ENCODE measurements around the gene LRPPRC. TPM values are rescaled to one million over a fixed set of nuclear protein-coding genes. Genes with fewer than 3 reads are reported as not detected.

The LRPPRC gene
- polyA plus RNA-seq, 4 donors, result 100 to 122 (median 113) TPM

DNA sequence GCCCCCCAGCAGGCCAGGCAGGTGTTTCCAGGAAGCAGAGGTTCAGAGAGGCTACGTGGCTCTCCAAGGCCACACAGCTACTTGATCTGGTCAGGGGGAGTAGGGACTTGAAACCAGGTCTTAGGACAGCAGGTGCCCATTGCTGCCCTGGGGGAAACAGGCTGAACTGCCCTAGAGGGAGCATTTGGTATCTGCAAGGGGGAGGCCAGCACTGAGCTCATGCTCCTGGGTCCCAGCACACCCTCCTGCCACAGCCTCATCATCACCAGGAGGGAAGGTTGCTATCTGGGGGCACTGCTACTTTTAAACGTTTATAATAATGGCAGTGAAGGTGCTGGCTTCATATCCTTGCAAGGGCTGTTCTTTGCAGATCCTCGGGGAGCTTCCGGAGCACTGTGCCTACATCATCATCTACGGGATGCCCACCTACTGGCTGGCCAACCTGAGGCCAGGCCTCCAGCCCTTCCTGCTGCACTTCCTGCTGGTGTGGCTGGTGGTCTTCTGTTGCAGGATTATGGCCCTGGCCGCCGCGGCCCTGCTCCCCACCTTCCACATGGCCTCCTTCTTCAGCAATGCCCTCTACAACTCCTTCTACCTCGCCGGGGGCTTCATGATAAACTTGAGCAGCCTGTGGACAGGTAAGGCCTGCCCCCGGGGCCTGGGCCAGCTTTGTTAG, 120.9 kb downstream of the LRPPRC start:
- DNase-seq (ENCODE audit: low read depth in 4 of 4, low spot score in 2 of 4), result no peak

DNA sequence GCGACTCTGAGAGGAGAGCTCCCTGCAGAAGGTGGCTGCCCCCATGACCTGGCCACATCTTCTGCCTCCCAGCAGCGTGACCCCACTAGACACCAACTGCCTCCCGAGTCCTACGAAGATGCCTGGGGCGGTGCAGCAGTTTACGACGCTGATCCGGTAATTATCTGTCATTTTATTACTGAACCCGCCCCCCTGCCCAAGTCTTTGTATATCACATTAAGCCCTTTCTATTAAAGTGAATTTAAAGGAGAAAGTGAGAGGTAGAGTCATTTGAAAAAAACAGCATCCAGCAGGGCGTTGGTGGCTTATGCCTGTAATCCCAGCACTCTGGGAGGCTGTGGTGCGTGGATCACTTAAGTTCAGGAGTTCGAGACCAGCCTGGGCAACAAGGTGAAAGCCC, 123.6 kb downstream of the LRPPRC start:
- DNase-seq (ENCODE audit: low read depth in 4 of 4, low spot score in 2 of 4), result no peak

DNA sequence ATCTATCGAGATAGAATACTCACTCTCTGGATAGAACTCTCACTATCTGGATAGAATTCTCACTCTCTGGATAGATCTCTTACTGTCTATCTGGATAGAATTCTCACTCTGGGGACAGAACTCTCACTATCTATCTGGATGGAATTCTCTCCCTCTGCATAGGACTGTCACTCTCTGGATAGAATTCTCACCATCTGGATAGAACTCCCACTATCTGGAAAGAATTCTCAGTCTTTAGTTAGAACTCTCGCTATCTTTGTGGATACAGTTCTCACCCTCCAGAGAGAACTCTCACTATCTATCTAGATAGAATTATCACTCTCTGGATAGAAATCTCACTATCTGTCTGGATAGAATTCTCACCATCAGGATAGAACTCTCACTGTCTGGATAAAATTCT, 140.5 kb downstream of the LRPPRC start:
- DNase-seq (ENCODE audit: low read depth in 4 of 4, low spot score in 2 of 4), result no peak

GRCh38 chr2:43854671-43855070, 141.1 kb downstream of the LRPPRC start:
- DNase-seq (ENCODE audit: low read depth in 4 of 4, low spot score in 2 of 4), result no peak

GRCh38 chr2:43853141-43854081, 142.4 kb downstream of the LRPPRC start:
- no peak for DNase-seq (ENCODE audit: low read depth in 4 of 4, low spot score in 2 of 4)

DNA sequence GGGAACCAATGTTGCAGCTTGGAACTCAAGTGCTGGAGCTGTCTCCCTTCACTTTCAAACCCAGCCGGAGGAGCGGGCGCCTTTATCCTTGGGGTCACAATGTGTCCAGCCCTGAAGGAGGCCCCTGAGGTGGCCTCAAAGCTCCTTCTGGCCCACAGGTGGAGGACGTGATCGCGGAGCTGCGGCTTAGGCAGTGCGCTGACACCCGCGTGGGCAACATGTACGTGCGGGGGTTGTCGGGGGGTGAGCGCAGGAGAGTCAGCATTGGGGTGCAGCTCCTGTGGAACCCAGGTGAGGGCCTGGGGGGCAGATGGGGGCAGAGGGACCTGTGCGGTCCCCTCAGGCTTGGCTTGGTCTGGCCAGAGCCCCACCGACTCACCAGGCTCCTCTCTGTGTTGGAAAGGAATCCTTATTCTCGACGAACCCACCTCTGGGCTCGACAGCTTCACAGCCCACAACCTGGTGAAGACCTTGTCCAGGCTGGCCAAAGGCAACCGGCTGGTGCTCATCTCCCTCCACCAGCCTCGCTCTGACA, 143.5 kb downstream of the LRPPRC start:
- DNase-seq (ENCODE audit: low read depth in 4 of 4, low spot score in 2 of 4), result no peak

DNA sequence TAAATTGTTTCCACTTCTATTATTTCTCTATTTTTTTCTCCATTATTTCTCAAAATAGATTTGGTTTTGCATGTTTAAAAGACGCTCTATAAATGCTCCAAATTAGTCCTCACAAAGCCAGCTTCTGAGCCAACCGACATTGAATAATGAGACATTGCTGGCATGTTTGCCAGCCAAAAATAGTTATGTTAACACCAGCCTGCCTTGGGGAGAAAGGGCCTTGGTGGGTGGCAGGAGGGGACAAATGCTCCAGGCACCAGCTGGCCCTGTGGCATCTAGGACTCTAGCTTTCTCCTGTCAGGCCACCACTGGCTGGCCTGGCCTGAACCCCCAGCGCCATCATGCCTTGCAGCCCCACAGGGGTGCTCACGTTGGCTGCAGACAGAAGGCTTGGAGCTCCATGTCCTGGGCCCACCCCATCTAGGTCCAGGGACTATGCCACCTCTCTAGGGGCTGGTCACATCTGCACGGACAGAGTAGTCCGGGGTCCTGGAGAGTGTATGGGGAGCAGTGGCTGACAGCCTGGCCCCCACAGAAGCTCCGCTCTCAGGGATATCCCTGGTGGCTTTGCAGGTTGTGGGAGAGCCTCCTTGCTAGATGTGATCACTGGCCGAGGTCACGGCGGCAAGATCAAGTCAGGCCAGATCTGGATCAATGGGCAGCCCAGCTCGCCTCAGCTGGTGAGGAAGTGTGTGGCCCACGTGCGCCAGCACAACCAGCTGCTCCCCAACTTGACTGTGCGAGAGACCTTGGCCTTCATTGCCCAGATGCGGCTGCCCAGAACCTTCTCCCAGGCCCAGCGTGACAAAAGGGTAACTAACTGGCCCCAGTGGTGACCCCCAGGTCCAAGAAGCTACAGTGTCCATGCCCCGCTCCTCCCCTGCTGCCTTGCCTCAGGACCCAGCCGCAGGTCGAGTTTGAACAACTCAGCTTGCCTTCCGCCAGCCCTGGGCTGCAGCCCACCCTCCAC, 144.5 kb downstream of the LRPPRC start:
- DNase-seq (ENCODE audit: low read depth in 4 of 4, low spot score in 2 of 4), result no peak

- DNase-seq (ENCODE audit: low read depth in 4 of 4, low spot score in 2 of 4), result peak in 1 of 4 donors; percentile 3
These were observed 147.6 kb downstream of the LRPPRC start for GRCh38 chr2:43848214-43848613.

GRCh38 chr2:43846140-43846793, 149.5 kb downstream of the LRPPRC start:
- no peak for DNase-seq (ENCODE audit: low read depth in 4 of 4, low spot score in 2 of 4)

- DNase-seq (ENCODE audit: low read depth in 4 of 4, low spot score in 2 of 4), result no peak
These were observed 150.6 kb downstream of the LRPPRC start for GRCh38 chr2:43845181-43845580.

DNA sequence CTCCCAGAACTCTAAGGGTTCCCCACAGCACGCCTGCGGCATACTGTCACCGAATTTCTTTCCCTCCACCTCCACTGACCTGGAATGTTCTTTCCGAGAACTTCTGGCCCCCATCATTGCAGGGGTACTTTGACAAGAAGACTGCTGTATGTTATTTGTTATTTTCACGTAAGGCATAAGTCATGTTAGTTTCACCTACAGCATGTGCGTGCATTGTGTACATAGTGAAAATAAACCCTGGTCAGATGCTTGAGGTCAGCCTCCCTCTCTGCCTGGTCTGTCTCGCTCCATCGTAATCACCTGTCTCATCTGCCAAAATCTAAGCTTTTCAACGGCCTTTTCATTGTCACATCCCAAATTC, 152.9 kb downstream of the LRPPRC start:
- no peak for DNase-seq (ENCODE audit: low read depth in 4 of 4, low spot score in 2 of 4)

- DNase-seq (ENCODE audit: low read depth in 4 of 4, low spot score in 2 of 4), result no peak
These were observed 153.6 kb downstream of the LRPPRC start for GRCh38 chr2:43841949-43842865.

- no peak for DNase-seq (ENCODE audit: low read depth in 4 of 4, low spot score in 2 of 4)
These were observed 154.8 kb downstream of the LRPPRC start for GRCh38 chr2:43840965-43841364.

- no peak for DNase-seq (ENCODE audit: low read depth in 4 of 4, low spot score in 2 of 4)
These were observed 155.8 kb downstream of the LRPPRC start for GRCh38 chr2:43839776-43840564.

- DNase-seq (ENCODE audit: low read depth in 4 of 4, low spot score in 2 of 4), result no peak
These were observed 157.1 kb downstream of the LRPPRC start, which contains the start of the genes ABCG5 and ABCG8 for GRCh38 chr2:43838560-43839267. Gene ABCG5 (minus strand): TSS chr2:43838839. CDS start chr2:43838679, 160 bp downstream. Gene ABCG8 (plus strand): TSS chr2:43838971. CDS start chr2:43839054, 83 bp downstream.

DNA sequence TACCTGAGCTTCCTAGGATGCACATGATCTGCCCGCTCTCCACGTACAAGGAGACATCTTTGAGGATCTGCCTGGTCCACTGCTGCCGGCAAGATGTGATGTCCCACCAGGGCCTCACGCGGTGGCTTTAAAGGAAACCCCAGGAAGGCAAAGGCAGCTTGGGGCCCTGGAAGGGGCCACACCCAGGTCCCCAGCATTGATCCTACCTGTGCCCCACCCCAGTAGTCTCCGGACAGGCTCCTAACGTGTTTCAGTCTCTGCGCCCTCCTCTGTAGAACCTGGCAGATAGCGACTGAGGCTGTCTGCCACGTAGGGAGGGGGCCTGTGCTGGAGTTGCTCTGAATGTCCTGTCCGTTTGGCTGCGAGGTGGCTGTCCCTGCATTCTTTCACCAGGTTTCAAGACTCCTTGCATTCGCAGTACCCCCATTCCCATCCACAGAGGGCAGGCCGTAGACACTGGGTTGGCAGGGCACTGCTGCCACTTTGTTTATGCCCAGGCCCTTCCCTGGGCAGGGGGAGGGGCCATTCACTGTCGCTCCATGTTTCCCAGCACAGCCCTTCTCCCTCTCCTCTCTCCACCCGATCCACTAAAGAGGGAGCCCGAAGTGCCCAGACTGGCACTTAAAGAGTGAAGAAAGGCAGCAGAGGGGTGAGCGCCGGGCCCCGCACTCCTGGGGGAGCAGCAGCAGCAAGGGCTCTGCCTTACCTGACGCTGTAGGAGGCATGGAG, 157.8 kb downstream of the LRPPRC start:
- DNase-seq (ENCODE audit: low read depth in 4 of 4, low spot score in 2 of 4), result no peak

DNA sequence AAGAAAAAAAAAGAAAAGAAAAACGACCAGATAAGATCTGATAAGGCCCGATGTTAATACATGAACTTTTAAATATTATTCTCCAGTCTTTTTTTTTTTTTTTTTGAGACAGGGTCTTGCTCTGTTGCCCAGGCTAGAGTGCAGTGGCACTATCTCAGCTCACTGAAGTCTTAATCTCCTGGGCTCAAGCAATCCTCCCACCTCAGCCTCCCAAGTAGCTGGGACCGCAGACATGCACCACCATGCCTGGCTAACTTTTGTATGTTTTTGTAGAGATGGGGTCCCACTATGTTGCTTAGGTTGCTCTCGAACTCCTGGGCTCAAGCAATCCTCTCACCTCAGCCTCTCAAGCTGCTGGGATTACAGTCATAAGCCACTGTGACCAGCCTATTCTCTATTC, 158.8 kb downstream of the LRPPRC start:
- no peak for DNase-seq (ENCODE audit: low read depth in 4 of 4, low spot score in 2 of 4)

Measured in left renal cortex interstitium (tissue), 4 donors.